Measurements from ENCODE around the gene MYBBP1A.

MYBBP1A gene

GRCh38 chr17:4555873-4556759 lies 932 bp upstream of the MYBBP1A start:
- TF ChIP-seq POLR2A (IDR thresholded peaks at IDR 0.05; ENCODE audit: low read length) (no peak), GATA1 (IDR thresholded peaks at IDR 0.05; ENCODE audit: low read depth, low read length) (no peak)
- DNase-seq: no peak

GRCh38 chr17:4554441-4554996 lies 665 bp downstream of the MYBBP1A start:
- DNase-seq: peak in 1 of 2 experiments; percentile 36
- TF ChIP-seq GATA1 (IDR thresholded peaks at IDR 0.05; ENCODE audit: low read depth, low read length) (no peak), POLR2A (IDR thresholded peaks at IDR 0.05; ENCODE audit: low read length) (no peak)

GRCh38 chr17:4553669-4554068 lies 1.5 kb downstream of the MYBBP1A start:
- no peak for DNase-seq
- TF ChIP-seq GATA1 (IDR thresholded peaks at IDR 0.05; ENCODE audit: low read depth, low read length) (no peak), POLR2A (IDR thresholded peaks at IDR 0.05; ENCODE audit: low read length) (no peak)

GRCh38 chr17:4551796-4552525 lies 3.2 kb downstream of the MYBBP1A start:
- no peak for DNase-seq
- TF ChIP-seq GATA1 (IDR thresholded peaks at IDR 0.05; ENCODE audit: low read depth, low read length) (no peak), POLR2A (IDR thresholded peaks at IDR 0.05; ENCODE audit: low read length) (no peak)

- DNase-seq: peak in 1 of 2 experiments; percentile 18
- TF ChIP-seq GATA1 (IDR thresholded peaks at IDR 0.05; ENCODE audit: low read depth, low read length) (no peak), POLR2A (IDR thresholded peaks at IDR 0.05; ENCODE audit: low read length) (no peak)
Observed at GRCh38 chr17:4551141-4551540, 4.0 kb downstream of the MYBBP1A start.

GRCh38 chr17:4550534-4551039 lies 4.6 kb downstream of the MYBBP1A start:
- DNase-seq: no peak
- TF ChIP-seq POLR2A (IDR thresholded peaks at IDR 0.05; ENCODE audit: low read length) (no peak), GATA1 (IDR thresholded peaks at IDR 0.05; ENCODE audit: low read depth, low read length) (no peak)

- no peak for TF ChIP-seq POLR2A (IDR thresholded peaks at IDR 0.05; ENCODE audit: low read length)
- no peak for TF ChIP-seq GATA1 (IDR thresholded peaks at IDR 0.05; ENCODE audit: low read depth, low read length)
Observed at GRCh38 chr17:4549781-4550533, 5.2 kb downstream of the MYBBP1A start.

GRCh38 chr17:4548721-4549531 lies 6.3 kb downstream of the MYBBP1A start:
- DNase-seq: no peak
- no peak for TF ChIP-seq GATA1 (IDR thresholded peaks at IDR 0.05; ENCODE audit: low read depth, low read length)
- TF ChIP-seq POLR2A (IDR thresholded peaks at IDR 0.05; ENCODE audit: low read length): no peak

More at GRCh38 chr17:4549781-4550533, 5.2 kb downstream of the MYBBP1A start:
- DNase-seq: no peak

GRCh38 chr17:4548061-4548461 lies 7.1 kb downstream of the MYBBP1A start:
- TF ChIP-seq POLR2A (IDR thresholded peaks at IDR 0.05; ENCODE audit: low read length) (no peak), GATA1 (IDR thresholded peaks at IDR 0.05; ENCODE audit: low read depth, low read length) (no peak)
- DNase-seq: no peak

- no peak for TF ChIP-seq GATA1 (IDR thresholded peaks at IDR 0.05; ENCODE audit: low read depth, low read length)
- DNase-seq: no peak
Observed at GRCh38 chr17:4547118-4547906, 7.9 kb downstream of the MYBBP1A start.

- no peak for TF ChIP-seq GATA1 (IDR thresholded peaks at IDR 0.05; ENCODE audit: low read depth, low read length)
- TF ChIP-seq POLR2A (IDR thresholded peaks at IDR 0.05; ENCODE audit: low read length): no peak
- DNase-seq: no peak
Observed at GRCh38 chr17:4545217-4545951, 9.8 kb downstream of the MYBBP1A start.

GRCh38 chr17:4544951-4545216 lies 10.3 kb downstream of the MYBBP1A start:
- DNase-seq: no peak
- TF ChIP-seq POLR2A (IDR thresholded peaks at IDR 0.05; ENCODE audit: low read length): no peak
- no peak for TF ChIP-seq GATA1 (IDR thresholded peaks at IDR 0.05; ENCODE audit: low read depth, low read length)

All from erythroblast (primary cell).